HFF-Myc (cell line): ENCODE results near the gene GMDS.

Experiments used
- DNase-seq: peaks from one replicate; pipeline ENCODE4 v3.0.0-alpha.2; 2011; ENCODE audit warnings: low read depth; ENCODE audit errors: extremely low read depth
- H3K4me3 ChIP-seq: replicated peaks from 2 replicates; pipeline ENCODE4 v1.5.1; 2011; ENCODE audit warnings: low read depth, mild to moderate bottlenecking, control low read depth, low read length
- CTCF ChIP-seq: IDR thresholded peaks from 2 replicates; pipeline ENCODE4 v1.5.1; 2012; ENCODE audit warnings: mild to moderate bottlenecking, low read depth, low read length, control low read depth; ENCODE audit errors: missing control alignments

The GMDS gene

GRCh38 chr6:2033544-2033943 is 211.9 kb downstream of the GMDS start:
- no peak overlapping the region for H3K4me3 ChIP-seq
- no peak for DNase-seq
- TF ChIP-seq CTCF: no peak

GRCh38 chr6:2030682-2031244 is 214.6 kb downstream of the GMDS start:
- no peak overlapping the region for H3K4me3 ChIP-seq
- TF ChIP-seq CTCF: no peak
- DNase-seq: no peak

GRCh38 chr6:2029952-2030351 is 215.5 kb downstream of the GMDS start:
- TF ChIP-seq CTCF: no peak
- no peak overlapping the region for H3K4me3 ChIP-seq
- no peak for DNase-seq

- H3K4me3 ChIP-seq: no peak overlapping the region
- DNase-seq: no peak
- no peak for TF ChIP-seq CTCF
These were observed 216.1 kb downstream of the GMDS start for GRCh38 chr6:2029130-2029794.

GRCh38 chr6:2028457-2029038 is 216.9 kb downstream of the GMDS start:
- H3K4me3 ChIP-seq: no peak overlapping the region
- TF ChIP-seq CTCF: no peak
- no peak for DNase-seq

- no peak for DNase-seq
- TF ChIP-seq CTCF: no peak
- H3K4me3 ChIP-seq: no peak overlapping the region
These were observed 219.3 kb downstream of the GMDS start for GRCh38 chr6:2026133-2026532.

- peak; percentile 63 for DNase-seq
- no peak overlapping the region for H3K4me3 ChIP-seq
- TF ChIP-seq CTCF: no peak
These were observed 223.7 kb downstream of the GMDS start for GRCh38 chr6:2021713-2022125.
